Left lung (tissue), 10 donors: ENCODE measurements around the gene ATP6V1F. TPM values are rescaled to one million over a fixed set of nuclear protein-coding genes. Genes with fewer than 3 reads are reported as not detected.

Experiments
- ATAC-seq: fragments of 200-7000 bp; cut with Tn5 transposase; one replicate; pipeline ENCODE4 v1.9.1; 2020; ENCODE audit warnings: moderate library complexity
- DNase-seq, 4 donors: peaks; one replicate each; pipeline ENCODE4 v3.0.0-alpha.2; 2013 to 2020
- H3K27ac ChIP-seq, 2 donors: fragments of 200-600 bp; sonication (generic) in 1 of 2; one replicate each; pipeline versions ENCODE4 v1.5.0 to v1.8.0; 2020 to 2021
- H3K27me3 ChIP-seq, 2 donors: fragments of 200-600 bp; sonication (generic) in 1 of 2; one replicate each; pipeline versions ENCODE4 v1.5.0 to v1.8.0; 2020 to 2021
- H3K36me3 ChIP-seq, 2 donors: fragments of 200-600 bp; sonication (generic) in 1 of 2; one replicate each; pipeline versions ENCODE4 v1.5.0 to v1.8.0; 2020 to 2021
- H3K4me1 ChIP-seq, 2 donors: fragments of 200-600 bp; one replicate each; pipeline ENCODE4 v1.8.0; 2021
- H3K4me3 ChIP-seq, 2 donors: fragments of 200-600 bp; sonication (generic) in 1 of 2; one replicate each; pipeline versions ENCODE4 v1.5.0 to v1.8.0; 2020 to 2021; ENCODE audit warnings: mild to moderate bottlenecking in 1 of 2
- H3K9me3 ChIP-seq, 2 donors: fragments of 200-600 bp; sonication (generic) in 1 of 2; one replicate each; pipeline versions ENCODE4 v1.5.0 to v1.8.0; 2020 to 2021
- intact Hi-C, 2 donors: fragments of 100-400 bp; cut with DNase I; formaldehyde crosslinking; loops; one replicate each; pipeline versions ENCODE4 v1.11.2 to v1.14.2; 2022
- polyA plus RNA-seq, 6 donors: library from polyadenylated mRNA; unstranded; fragments of 120-200 nt; gene quantifications; one replicate each; pipeline ENCODE4 v1.2.1, GENCODE V29; 2013; ENCODE audit not compliant: insufficient read length in 6 of 6
- total RNA-seq, 2 donors: library from RNA; stranded (reverse); fragmentation: NEBNext Ultra II Directional; extraction: Animal tissue kit (Norgen Biotek cat#: 25700); gene quantifications; one replicate each; pipeline ENCODE4 v1.2.1, GENCODE V29; 2021
- TF ChIP-seq, protein P1 (sequence below), 2 donors: fragments of 200-600 bp; sonication (generic) in 1 of 2; IDR thresholded peaks; one replicate each; pipeline versions ENCODE4 v1.5.0 to v1.8.0; 2021; ENCODE audit warnings: antibody characterized with exemption in 2 of 2
- donor health status: DM: no; HTN: yes; CAD: no.
- donor health status: DM: no; HTN: no; CAD: no.

ATP6V1F gene
- total and polyA plus RNA-seq, 8 donors: 106 to 200 (median 111) TPM

DNA sequence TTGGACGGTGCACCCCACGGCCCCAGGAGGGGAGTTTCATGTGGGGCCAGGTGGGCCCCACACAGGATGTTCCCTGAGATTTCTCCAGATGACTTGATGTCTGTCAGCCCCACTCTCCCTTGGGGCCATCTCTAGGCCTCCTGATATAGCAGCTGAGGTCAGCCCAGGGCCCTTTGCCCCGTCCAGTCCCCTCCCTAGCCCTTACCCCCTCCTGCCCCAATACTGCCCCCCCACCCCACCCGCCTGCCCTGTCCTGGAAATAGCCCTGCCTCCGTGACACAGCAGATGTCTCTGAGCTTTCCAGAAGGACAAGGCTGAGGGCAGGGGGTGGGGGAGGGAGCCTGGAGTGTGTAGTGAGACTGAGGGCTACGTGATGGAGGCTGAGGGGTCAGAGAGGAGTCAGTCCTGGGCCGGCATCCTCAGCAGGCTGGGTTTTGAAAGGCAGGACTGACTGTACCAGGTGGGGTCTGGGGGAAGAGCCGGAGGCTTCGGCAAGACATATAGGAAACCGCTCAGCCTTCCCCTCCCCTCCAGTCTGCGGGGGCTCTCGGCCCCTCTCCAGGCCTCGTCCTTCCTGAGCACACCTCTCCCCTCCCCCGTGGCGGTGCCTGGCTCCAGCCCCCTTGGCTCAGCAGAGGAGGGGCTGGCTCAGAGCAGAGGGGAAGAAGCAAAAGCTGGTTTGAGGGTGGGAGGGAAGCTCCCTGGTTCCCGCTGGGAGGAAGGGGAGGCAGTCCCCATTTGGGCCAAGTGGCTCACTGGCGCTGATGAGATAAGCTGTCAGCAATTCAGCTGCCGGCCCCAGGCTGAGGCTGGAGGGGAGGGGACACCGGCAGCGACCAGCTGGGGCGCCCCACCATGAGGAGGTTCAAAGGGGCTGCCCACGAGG lies 30.4 kb upstream of the ATP6V1F start:
- intact Hi-C loops: no loop called here
- no peaks in the 10 kb centered on the region for H3K9me3 ChIP-seq
- H3K4me3 ChIP-seq: peak overlapping the region; percentile 0 to 34
- peak overlapping the region in 1 of 2 donors; percentile 72 for H3K27ac ChIP-seq
- ATAC-seq: peak; percentile 3
- H3K36me3 ChIP-seq: no peaks in the 10 kb centered on the region
- peak; percentile 35 to 73 (median 62) for DNase-seq
- peaks cover 12 to 31% of the 10 kb centered on the region in 2 donors for H3K4me1 ChIP-seq
- H3K27me3 ChIP-seq: peaks cover 14 to 70% of the 10 kb centered on the region in 2 donors
- TF ChIP-seq, protein P1, sequence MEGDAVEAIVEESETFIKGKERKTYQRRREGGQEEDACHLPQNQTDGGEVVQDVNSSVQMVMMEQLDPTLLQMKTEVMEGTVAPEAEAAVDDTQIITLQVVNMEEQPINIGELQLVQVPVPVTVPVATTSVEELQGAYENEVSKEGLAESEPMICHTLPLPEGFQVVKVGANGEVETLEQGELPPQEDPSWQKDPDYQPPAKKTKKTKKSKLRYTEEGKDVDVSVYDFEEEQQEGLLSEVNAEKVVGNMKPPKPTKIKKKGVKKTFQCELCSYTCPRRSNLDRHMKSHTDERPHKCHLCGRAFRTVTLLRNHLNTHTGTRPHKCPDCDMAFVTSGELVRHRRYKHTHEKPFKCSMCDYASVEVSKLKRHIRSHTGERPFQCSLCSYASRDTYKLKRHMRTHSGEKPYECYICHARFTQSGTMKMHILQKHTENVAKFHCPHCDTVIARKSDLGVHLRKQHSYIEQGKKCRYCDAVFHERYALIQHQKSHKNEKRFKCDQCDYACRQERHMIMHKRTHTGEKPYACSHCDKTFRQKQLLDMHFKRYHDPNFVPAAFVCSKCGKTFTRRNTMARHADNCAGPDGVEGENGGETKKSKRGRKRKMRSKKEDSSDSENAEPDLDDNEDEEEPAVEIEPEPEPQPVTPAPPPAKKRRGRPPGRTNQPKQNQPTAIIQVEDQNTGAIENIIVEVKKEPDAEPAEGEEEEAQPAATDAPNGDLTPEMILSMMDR (IDR thresholded peaks at IDR 0.05): no peak

- DNase-seq (no peak), ATAC-seq (no peak)
- Histone ChIP-seq H3K27ac (peak overlapping the region in 1 of 2 donors; percentile 72), H3K4me3 (peak overlapping the region in 1 of 2 donors; percentile 34), H3K36me3 (no peaks in the 10 kb centered on the region), H3K9me3 (no peaks in the 10 kb centered on the region), H3K27me3 (peaks cover 14 to 64% of the 10 kb centered on the region in 2 donors), H3K4me1 (peaks cover 12 to 31% of the 10 kb centered on the region in 2 donors)
- intact Hi-C loops: no loop called here
- TF ChIP-seq, protein P1 (IDR thresholded peaks at IDR 0.05): no peak
Measured at GRCh38 chr7:128832880-128833147, 29.8 kb upstream of the ATP6V1F start.

DNA sequence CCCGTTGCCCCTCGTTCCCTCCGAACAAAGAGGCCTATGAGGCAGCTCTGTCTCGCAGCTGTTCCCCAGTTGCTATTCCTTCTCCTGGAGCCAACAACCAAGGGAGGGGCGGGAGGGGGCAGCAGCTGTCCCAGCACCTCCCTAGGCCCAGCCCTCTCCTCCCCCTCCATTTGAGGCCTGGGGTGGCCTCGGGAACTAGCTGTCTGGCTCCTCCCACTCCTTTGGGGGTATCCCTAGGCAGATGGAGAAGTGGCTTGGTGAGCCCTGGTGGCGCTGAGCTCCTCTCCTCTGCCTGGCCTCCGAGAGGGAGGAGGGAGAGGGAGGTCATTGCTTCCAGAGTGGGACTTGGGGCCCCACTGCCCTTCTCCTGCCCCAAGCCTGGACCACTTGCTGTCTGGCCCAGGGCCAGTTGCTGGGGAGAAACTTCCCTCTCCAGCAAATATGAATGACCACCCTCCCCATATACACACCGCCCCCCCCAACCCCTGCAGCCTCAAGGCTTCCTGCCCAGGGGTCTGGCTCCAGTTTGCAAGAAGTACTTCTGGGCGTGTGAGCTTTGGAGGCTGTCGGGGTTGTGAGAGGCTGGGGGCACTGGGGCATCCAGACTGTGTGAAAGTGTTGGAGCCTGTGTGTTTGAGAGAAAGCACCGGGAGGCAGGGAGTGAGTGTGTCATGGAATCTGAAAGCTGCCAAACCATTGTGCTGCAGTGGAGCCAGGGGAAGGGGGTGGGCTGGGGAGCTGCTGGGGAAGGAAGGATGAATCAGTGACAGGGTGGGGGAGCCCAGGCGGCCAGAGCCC lies 29.3 kb upstream of the ATP6V1F start:
- no peaks in the 10 kb centered on the region for H3K36me3 ChIP-seq
- peaks cover 12 to 31% of the 10 kb centered on the region in 2 donors for H3K4me1 ChIP-seq
- no peaks in the 10 kb centered on the region for H3K9me3 ChIP-seq
- ATAC-seq (peak; percentile 43), DNase-seq (peak; percentile 68 to 94 (median 78))
- no peak overlapping the region for H3K4me3 ChIP-seq
- peaks cover 14 to 58% of the 10 kb centered on the region in 2 donors for H3K27me3 ChIP-seq
- TF ChIP-seq, protein P1 (IDR thresholded peaks at IDR 0.05): no peak
- intact Hi-C loops: no loop called here
- H3K27ac ChIP-seq: peak overlapping the region in 1 of 2 donors; percentile 72

- DNase-seq: no peak
- no peaks in the 10 kb centered on the region for H3K36me3 ChIP-seq
- peak; percentile 1 for ATAC-seq
- peaks cover 12 to 31% of the 10 kb centered on the region in 2 donors for H3K4me1 ChIP-seq
- H3K4me3 ChIP-seq: no peak overlapping the region
- intact Hi-C loops: no loop called here
- no peaks in the 10 kb centered on the region for H3K9me3 ChIP-seq
- peaks cover 14 to 53% of the 10 kb centered on the region in 2 donors for H3K27me3 ChIP-seq
- H3K27ac ChIP-seq: peak overlapping the region in 1 of 2 donors; percentile 53
- TF ChIP-seq, protein P1 (IDR thresholded peaks at IDR 0.05): no peak
Measured at GRCh38 chr7:128833946-128834325, 28.7 kb upstream of the ATP6V1F start.

- Histone ChIP-seq H3K4me1 (peaks cover 12 to 24% of the 10 kb centered on the region in 2 donors), H3K27me3 (peaks cover 12 to 39% of the 10 kb centered on the region in 2 donors), H3K27ac (no peak overlapping the region), H3K36me3 (no peaks in the 10 kb centered on the region), H3K9me3 (no peaks in the 10 kb centered on the region), H3K4me3 (no peak overlapping the region)
- TF ChIP-seq, protein P1 (IDR thresholded peaks at IDR 0.05): no peak
- ATAC-seq (no peak), DNase-seq (peak in 1 of 4 donors; percentile 53)
- intact Hi-C loops: no loop called here
Measured at GRCh38 chr7:128835231-128835751, 27.4 kb upstream of the ATP6V1F start.
